DMS153 (cell line): ENCODE data around the gene PSMD6.

Experiments
- DNase-seq: peaks from one replicate; lab custom pipeline; 2025; lab: John Stamatoyannopoulos, UW

The PSMD6 gene

GRCh38 chr3:64046592-64046991, 23.3 kb upstream of the PSMD6 start:
- DNase-seq, result no peak

- DNase-seq, result no peak
These were observed 19.7 kb upstream of the PSMD6 start for GRCh38 chr3:64042952-64043351.

- DNase-seq, result no peak
These were observed 16.9 kb upstream of the PSMD6 start for GRCh38 chr3:64039981-64040733.

GRCh38 chr3:64039332-64039731, 16.0 kb upstream of the PSMD6 start:
- DNase-seq, result no peak

GRCh38 chr3:64038253-64038767, 15.0 kb upstream of the PSMD6 start:
- no peak for DNase-seq

GRCh38 chr3:64037084-64037483, 13.8 kb upstream of the PSMD6 start:
- no peak for DNase-seq

GRCh38 chr3:64033069-64033468, 9.8 kb upstream of the PSMD6 start:
- DNase-seq, result no peak

GRCh38 chr3:64031540-64032508, 8.5 kb upstream of the PSMD6 start:
- no peak for DNase-seq

- no peak for DNase-seq
These were observed 7.4 kb upstream of the PSMD6 start for GRCh38 chr3:64030741-64031140.

- no peak for DNase-seq
These were observed 6.0 kb upstream of the PSMD6 start for GRCh38 chr3:64029287-64029686.

- DNase-seq, result no peak
These were observed 5.5 kb upstream of the PSMD6 start for GRCh38 chr3:64028754-64029153.

- DNase-seq, result no peak
These were observed 4.4 kb upstream of the PSMD6 start for GRCh38 chr3:64027658-64028057.

GRCh38 chr3:64026346-64026745, 3.1 kb upstream of the PSMD6 start:
- DNase-seq, result no peak

- DNase-seq, result no peak
These were observed 548 bp upstream of the PSMD6 start for GRCh38 chr3:64023861-64024223.

GRCh38 chr3:64022451-64023186, 675 bp downstream of the PSMD6 start:
- DNase-seq, result no peak

GRCh38 chr3:64021922-64022321, 1.4 kb downstream of the PSMD6 start:
- no peak for DNase-seq

- no peak for DNase-seq
These were observed 3.4 kb downstream of the PSMD6 start for GRCh38 chr3:64019879-64020278.

- DNase-seq, result no peak
These were observed 4.0 kb downstream of the PSMD6 start for GRCh38 chr3:64019271-64019670.

- no peak for DNase-seq
These were observed 6.2 kb downstream of the PSMD6 start for GRCh38 chr3:64016941-64017620.

GRCh38 chr3:64011685-64012084, 11.6 kb downstream of the PSMD6 start:
- no peak for DNase-seq

GRCh38 chr3:64010199-64010598, 13.1 kb downstream of the PSMD6 start:
- no peak for DNase-seq

GRCh38 chr3:64009528-64009927, 13.8 kb downstream of the PSMD6 start:
- no peak for DNase-seq
